GM19238 (cell line): ENCODE results near the gene VRK1.
A peak's percentile ranks its signal among the peaks of the same experiment; 100 is the strongest.
"Not testable (repeated sequence)": the region's sequence is repeated elsewhere in the genome, so short reads cannot be mapped to it uniquely, and the experiment has no call there.

ENCODE experiments used
- DNase-seq: peaks from one replicate; pipeline ENCODE4 v3.0.0; 2011; ENCODE audit warnings: low spot score; ENCODE audit not compliant: insufficient read length

The VRK1 gene

DNA sequence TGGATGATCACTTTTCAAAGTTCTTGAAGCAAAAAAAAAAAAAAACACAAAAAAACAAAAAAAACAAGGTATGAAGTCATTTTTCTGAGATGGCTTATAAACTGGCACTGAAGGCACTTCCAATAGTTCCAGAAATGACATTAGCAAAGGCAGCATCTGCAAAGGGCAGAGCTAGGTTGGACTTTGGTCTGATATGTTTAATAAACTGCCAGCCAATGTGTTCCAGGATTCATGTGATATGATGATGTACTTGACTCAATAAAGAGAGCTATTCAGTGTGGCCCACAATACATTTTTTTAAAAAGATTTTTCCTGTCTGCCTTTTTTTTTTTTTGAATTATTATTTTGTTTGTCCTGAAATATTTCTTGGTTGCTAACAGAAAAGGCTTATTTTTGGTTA is 79.6 kb downstream of the VRK1 start:
- no peak for DNase-seq

DNA sequence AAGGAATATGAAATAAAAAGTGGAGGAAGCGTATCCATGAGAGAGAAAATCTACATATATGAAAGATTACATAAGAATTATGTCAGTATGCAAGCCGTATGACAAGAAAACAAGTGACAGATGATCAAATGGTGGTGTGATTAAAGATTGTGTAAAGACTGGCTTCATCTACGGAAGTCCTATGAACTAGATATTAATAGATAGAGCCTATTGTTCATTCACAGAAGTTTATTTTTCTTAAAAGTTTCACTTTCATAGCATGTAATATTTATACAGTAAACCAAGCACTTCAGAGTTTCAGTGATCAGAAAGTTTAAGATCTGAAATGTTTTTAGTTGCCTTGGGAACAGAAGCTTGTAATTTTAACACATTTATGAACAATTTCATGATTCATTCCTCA is 84.5 kb downstream of the VRK1 start:
- DNase-seq = no peak

DNA sequence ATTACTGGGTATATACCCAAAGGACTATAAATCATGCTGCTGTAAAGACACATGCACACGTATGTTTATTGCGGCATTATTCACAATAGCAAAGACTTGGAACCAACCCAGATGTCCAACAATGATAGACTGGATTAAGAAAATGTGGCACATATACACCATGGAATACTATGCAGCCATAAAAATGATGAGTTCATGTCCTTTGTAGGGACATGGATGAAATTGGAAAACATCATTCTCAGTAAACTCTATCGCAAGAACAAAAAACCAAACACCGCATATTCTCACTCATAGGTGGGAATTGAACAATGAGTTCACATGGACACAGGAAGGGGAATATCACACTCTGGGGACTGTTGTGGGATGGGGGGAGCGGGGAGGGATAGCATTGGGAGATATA is 86.8 kb downstream of the VRK1 start:
- not testable (repeated sequence) for DNase-seq

- DNase-seq = no peak
Measured at GRCh38 chr14:96888158-96888557, 91.0 kb downstream of the VRK1 start.

GRCh38 chr14:96888593-96888992 is 91.4 kb downstream of the VRK1 start:
- no peak for DNase-seq

DNA sequence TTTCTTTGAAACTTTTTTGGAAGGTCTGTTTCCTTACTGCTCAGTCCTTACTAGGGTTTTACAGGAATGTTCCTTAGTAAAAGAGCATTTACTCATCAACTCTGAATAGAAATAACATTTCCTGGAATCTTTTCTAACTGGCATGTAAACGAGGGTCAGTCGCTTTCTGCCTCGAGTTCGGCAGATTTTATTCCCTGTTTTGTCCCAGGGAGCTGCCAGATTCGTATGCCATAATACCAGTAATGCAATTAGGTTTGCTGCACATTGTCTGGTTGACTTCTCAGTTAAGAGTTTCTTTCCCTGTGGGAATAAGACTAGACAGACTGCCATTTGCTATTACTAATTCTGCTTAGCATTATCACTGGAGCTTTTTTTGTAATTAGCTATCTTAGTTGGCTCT is 91.9 kb downstream of the VRK1 start:
- no peak for DNase-seq

GRCh38 chr14:96893966-96894622 is 96.9 kb downstream of the VRK1 start:
- DNase-seq = no peak

DNA sequence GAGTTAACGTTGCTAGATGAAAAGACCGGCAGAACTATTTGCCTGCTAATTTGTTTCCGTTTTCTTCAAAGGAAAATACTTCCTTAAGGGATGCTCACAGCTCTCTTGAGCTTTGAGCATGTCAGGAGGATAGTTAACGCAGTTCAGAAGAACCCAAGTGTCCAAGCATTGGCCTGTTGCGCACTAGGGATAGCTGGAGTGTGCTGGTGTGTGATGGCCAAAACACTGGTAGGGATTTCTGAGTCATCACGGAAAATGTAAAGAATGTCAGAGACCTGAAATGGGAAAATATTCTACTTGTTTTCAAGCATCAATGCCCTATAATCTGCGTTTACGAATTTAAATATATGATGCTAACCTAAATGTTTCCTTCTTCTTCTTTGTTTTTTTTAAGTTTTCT is 97.8 kb downstream of the VRK1 start:
- DNase-seq = no peak

DNA sequence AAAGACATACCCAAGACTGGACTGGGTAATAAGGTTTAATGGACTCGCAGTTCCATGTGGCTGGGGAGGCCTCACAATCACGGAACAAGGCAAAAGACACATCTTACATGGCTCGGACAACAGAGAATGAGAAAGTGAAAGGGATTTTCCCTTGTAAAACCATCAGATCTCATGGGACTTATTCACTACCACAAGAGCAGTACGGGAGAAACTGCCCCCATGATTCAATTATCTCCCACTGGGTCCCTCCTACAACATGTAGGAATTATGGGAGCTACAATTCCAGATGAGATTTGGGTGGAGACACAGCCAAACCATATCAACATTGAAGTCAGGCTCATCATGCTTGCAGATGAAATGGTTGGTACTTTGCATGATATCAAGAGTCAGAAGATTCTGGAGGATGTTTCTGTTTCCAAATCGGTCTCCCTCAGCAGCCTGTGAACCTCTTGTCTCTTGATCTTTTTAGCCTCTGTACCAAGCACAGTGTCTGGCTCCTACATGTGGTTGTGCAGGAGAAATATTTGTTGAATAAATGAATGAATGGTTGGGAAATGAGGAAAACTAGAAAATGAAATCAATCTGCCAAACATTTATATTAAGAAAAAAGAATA is 98.6 kb downstream of the VRK1 start:
- DNase-seq = no peak

DNA sequence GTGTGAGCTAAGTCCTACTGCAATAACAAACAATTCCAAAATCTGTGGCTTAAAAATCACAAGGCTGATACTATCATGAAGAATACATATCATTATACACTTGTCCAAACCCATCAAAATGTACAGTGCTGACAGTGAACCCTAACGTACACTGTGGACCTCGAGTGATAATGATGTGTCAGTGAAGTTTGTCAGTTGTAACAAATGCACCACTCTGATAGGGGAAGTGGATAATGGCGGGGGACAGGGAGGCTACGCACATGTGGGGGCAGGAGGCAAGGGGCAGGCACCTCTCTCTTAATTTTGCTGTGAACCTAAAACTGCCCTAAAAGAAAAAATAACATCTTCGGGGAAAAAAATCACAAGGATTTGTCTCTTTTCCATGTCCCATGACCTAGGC is 100.0 kb downstream of the VRK1 start:
- no peak for DNase-seq

DNA sequence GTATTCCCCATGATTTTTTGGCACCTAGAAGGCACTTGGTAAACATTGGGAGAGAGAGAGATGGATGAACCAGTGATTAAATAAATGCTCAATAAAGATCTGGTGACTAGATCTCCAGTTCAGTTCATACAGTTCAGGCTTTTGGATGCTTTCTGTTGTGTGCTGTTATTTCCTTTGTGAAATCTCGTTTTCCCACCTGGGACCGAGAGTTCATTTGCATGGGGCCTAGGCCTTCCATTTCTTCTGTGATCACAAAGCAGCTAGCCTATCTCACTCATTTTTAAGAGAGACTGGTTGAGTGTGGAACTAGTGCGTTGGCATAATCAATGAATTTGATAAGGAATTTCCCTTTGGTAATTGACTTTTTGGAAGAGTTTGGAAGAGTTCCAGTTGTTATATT is 104.0 kb downstream of the VRK1 start:
- DNase-seq = peak; percentile 23

DNA sequence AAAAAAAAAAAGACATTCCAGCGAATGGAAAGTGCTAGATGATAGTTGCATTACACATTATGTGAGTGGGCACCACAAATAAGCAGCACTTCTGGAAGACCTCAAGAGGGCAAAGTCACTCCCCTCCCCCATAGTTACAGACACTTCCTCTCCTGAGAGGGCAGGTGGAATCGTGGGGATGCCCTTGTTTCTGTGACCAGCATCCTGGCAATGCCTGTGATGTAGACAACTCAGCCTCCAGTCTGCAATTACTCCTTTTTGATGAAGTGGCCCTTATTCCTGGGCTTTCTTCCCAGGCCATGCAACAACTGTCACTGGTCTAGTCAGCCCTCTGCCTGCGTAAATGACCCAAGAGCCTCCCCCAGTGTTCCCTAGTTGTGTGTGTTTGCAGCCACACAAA is 104.8 kb downstream of the VRK1 start:
- DNase-seq = no peak

GRCh38 chr14:96903444-96904023 is 106.4 kb downstream of the VRK1 start:
- no peak for DNase-seq

DNA sequence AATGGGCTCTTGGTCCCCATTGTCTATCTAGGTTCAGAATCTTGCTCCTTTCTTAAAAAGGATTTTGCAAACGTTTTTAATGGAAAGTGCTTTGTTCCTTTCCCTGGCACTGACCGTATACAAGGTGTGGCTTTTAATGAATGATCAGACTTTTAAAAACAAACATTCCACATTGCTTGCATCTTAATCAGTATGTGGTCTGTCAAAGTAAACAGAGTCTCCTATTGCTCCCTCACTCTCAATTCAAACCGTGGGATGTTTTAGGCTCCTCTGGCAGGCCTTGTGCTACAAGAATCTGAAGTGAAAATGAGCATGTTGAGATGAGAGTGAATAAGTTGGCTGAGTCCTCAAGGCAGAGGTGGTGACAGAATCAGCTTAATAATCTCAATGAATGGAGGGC is 107.0 kb downstream of the VRK1 start:
- no peak for DNase-seq

GRCh38 chr14:96905065-96905464 is 107.9 kb downstream of the VRK1 start:
- no peak for DNase-seq

DNA sequence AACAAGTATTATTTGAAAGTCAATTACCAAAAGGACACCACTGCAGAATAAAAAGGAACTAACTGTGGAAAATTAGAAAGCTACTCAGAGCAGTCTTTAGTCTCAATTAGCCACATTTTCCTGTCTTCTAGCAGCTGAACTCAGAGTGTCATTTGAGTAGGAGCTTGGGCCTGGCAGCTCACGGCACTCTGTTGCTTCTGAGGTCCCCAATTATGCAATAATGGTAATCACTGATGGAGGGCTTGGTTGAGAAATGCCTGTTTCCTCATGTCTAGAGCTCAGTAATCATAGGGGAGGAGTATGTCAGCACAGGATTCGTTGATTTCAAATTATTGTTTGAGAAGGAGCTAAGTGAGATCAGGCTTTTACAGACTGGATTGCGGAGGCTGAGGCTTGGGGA is 108.6 kb downstream of the VRK1 start:
- no peak for DNase-seq

- DNase-seq = no peak
Measured at GRCh38 chr14:96906434-96906833, 109.3 kb downstream of the VRK1 start.

- no peak for DNase-seq
Measured at GRCh38 chr14:96909841-96910364, 112.7 kb downstream of the VRK1 start.

- DNase-seq = no peak
Measured at GRCh38 chr14:96911499-96912149, 114.4 kb downstream of the VRK1 start.

DNA sequence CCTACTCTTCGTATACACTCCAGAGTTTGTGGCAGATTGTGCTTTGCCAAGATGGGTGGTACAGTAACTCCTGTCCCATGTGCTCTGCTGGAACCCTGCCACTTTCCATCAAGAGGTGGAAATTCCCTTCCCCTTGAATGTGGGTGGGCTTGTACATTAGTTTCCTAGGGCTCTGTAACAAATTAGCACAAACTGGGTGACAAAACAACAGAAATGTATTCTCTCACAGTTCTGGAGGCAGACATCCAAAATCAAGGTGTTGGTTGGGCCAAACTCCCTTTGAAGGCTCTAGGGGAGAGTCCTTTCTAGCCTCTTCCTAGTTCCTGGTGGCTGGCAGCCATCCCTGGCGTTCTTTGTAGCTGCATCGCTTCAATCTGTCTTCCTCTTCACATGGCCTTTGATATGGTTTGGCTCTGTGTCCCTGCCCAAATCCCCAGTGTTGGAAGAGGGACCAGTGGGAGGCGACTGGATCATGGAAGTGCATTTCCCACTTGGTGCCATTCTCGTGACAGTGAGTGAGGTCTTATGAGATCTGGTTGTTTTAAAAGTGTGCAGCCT is 117.5 kb downstream of the VRK1 start:
- no peak for DNase-seq

DNA sequence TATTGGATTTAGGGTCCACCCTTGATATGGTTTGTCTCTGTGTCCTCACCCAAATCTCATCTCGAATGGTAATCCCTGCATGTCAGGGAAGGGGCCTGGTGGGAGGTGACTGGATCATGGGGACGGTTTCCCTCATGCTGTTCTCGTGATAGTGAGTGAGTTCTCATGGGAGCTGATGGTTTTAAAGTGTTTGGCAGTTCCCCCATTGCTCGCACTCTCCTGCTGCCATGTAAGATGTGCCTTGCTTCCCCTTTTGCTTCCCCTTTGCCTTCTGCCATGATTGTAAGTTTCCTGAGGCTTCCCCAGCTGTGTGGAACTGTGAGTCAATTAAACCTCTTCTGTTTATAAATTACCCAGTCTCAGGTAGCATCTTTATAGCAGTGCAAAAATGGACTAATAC is 118.3 kb downstream of the VRK1 start:
- no peak for DNase-seq

- no peak for DNase-seq
Measured at GRCh38 chr14:96916751-96917150, 119.6 kb downstream of the VRK1 start.
